Measurements from ENCODE around the gene ZGPAT. TPM values are rescaled to one million over a fixed set of nuclear protein-coding genes. Genes with fewer than 3 reads are reported as not detected.

ZGPAT gene
- total RNA-seq, 1 experiment from 2014 or later, result 35.8 TPM

GRCh38 chr20:63702036-63702665 lies 5.7 kb upstream of the ZGPAT start:
- H3K27ac ChIP-seq (ENCODE audit: low read length), result peak overlapping the region; percentile 50; the same call in 1 of the 2 replicates
- no peaks in the 10 kb centered on the region for H3K9me3 ChIP-seq (ENCODE audit: control insufficient read depth, insufficient read depth, low read depth, low read length)
- TF ChIP-seq SIN3A (IDR thresholded peaks at IDR 0.05; ENCODE audit: borderline replicate concordance, insufficient read depth, low read depth, low read length), result no peak
- TF ChIP-seq POLR2AphosphoS5 (IDR thresholded peaks at IDR 0.05; ENCODE audit: low read depth, low read length), result no peak
- TF ChIP-seq, protein P1, sequence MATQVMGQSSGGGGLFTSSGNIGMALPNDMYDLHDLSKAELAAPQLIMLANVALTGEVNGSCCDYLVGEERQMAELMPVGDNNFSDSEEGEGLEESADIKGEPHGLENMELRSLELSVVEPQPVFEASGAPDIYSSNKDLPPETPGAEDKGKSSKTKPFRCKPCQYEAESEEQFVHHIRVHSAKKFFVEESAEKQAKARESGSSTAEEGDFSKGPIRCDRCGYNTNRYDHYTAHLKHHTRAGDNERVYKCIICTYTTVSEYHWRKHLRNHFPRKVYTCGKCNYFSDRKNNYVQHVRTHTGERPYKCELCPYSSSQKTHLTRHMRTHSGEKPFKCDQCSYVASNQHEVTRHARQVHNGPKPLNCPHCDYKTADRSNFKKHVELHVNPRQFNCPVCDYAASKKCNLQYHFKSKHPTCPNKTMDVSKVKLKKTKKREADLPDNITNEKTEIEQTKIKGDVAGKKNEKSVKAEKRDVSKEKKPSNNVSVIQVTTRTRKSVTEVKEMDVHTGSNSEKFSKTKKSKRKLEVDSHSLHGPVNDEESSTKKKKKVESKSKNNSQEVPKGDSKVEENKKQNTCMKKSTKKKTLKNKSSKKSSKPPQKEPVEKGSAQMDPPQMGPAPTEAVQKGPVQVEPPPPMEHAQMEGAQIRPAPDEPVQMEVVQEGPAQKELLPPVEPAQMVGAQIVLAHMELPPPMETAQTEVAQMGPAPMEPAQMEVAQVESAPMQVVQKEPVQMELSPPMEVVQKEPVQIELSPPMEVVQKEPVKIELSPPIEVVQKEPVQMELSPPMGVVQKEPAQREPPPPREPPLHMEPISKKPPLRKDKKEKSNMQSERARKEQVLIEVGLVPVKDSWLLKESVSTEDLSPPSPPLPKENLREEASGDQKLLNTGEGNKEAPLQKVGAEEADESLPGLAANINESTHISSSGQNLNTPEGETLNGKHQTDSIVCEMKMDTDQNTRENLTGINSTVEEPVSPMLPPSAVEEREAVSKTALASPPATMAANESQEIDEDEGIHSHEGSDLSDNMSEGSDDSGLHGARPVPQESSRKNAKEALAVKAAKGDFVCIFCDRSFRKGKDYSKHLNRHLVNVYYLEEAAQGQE (IDR thresholded peaks at IDR 0.05; ENCODE audit: insufficient read depth in 1 of 2, low read depth in 2 of 2, low read length in 1 of 2), result no peak
- TF ChIP-seq TCF7L2 (IDR thresholded peaks at IDR 0.05; ENCODE audit: low read depth, low read length), result no peak
- TF ChIP-seq, protein P2, sequence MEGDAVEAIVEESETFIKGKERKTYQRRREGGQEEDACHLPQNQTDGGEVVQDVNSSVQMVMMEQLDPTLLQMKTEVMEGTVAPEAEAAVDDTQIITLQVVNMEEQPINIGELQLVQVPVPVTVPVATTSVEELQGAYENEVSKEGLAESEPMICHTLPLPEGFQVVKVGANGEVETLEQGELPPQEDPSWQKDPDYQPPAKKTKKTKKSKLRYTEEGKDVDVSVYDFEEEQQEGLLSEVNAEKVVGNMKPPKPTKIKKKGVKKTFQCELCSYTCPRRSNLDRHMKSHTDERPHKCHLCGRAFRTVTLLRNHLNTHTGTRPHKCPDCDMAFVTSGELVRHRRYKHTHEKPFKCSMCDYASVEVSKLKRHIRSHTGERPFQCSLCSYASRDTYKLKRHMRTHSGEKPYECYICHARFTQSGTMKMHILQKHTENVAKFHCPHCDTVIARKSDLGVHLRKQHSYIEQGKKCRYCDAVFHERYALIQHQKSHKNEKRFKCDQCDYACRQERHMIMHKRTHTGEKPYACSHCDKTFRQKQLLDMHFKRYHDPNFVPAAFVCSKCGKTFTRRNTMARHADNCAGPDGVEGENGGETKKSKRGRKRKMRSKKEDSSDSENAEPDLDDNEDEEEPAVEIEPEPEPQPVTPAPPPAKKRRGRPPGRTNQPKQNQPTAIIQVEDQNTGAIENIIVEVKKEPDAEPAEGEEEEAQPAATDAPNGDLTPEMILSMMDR (IDR thresholded peaks at IDR 0.05), result no peak
- no peak overlapping the region for H3K4me3 ChIP-seq (ENCODE audit: low read depth in 2 of 2, low read length in 2 of 2)
- ATAC-seq (peak; percentile 3; the same call in 1 of the 2 replicates), DNase-seq (ENCODE audit: low read depth, low spot score) (no peak)
- BruUV-seq (replicated peaks), result no TSS peak
- peaks cover 71% of the 10 kb centered on the region for H3K4me1 ChIP-seq (ENCODE audit: control insufficient read depth, insufficient read depth, low read length)
- no peaks in the 10 kb centered on the region for H3K27me3 ChIP-seq (ENCODE audit: control insufficient read depth, insufficient read depth, low read length)
- intact Hi-C loops (cut with micrococcal nuclease; ENCODE audit: unreplicated experiment) (no loop called here), in situ Hi-C loops (cut with HindIII; ENCODE audit: low pct_unique_long_range_greater_than_20kb, low sequenced_read_pairs) (no loop called here)
- POLR2A ChIA-PET, result interaction anchor here (0.6 kb wide), 1 partner anchor 128 kb away, joined by 3 read pairs; the partner anchor contains the start of gene HELZ2
- CTCF ChIA-PET, result no interaction called here
- peaks cover 9% of the 10 kb centered on the region; the same call in 1 of the 2 replicates for H3K36me3 ChIP-seq (ENCODE audit: control insufficient read depth, insufficient read depth, low read length)

- peaks cover 63% of the 10 kb centered on the region for H3K4me1 ChIP-seq (ENCODE audit: control insufficient read depth, insufficient read depth, low read length)
- H3K36me3 ChIP-seq (ENCODE audit: control insufficient read depth, insufficient read depth, low read length), result peaks cover 9% of the 10 kb centered on the region; the same call in 1 of the 2 replicates
- in situ Hi-C loops (cut with HindIII; ENCODE audit: low pct_unique_long_range_greater_than_20kb, low sequenced_read_pairs) (no loop called here), intact Hi-C loops (cut with micrococcal nuclease; ENCODE audit: unreplicated experiment) (no loop called here)
- H3K27me3 ChIP-seq (ENCODE audit: control insufficient read depth, insufficient read depth, low read length), result no peaks in the 10 kb centered on the region
- no peak for DNase-seq (ENCODE audit: low read depth, low spot score)
- TF ChIP-seq, protein P2 (IDR thresholded peaks at IDR 0.05), result no peak
- TF ChIP-seq POLR2AphosphoS5 (IDR thresholded peaks at IDR 0.05; ENCODE audit: low read depth, low read length), result peak; percentile 41; the same call in 1 of the 2 replicates
- no peaks in the 10 kb centered on the region for H3K9me3 ChIP-seq (ENCODE audit: control insufficient read depth, insufficient read depth, low read depth, low read length)
- ChIA-PET POLR2A (interaction anchor here (0.6 kb wide), 1 partner anchor 129 kb away, joined by 3 read pairs; the partner anchor contains the start of gene HELZ2), CTCF (interaction anchor here (0.6 kb wide), 1 partner anchor 206 kb away, joined by 3 read pairs; no protein-coding TSS in a partner anchor)
- no peak for ATAC-seq
- H3K4me3 ChIP-seq (ENCODE audit: low read depth in 2 of 2, low read length in 2 of 2), result no peak overlapping the region
- no TSS peak for BruUV-seq (replicated peaks)
- H3K27ac ChIP-seq (ENCODE audit: low read length), result peak overlapping the region; percentile 41
Measured at GRCh38 chr20:63702751-63703470, 4.9 kb upstream of the ZGPAT start.

All from Panc1 (cell line).